ENCODE results near the gene LTBP1. TPM values are rescaled to one million over a fixed set of nuclear protein-coding genes. Genes with fewer than 3 reads are reported as not detected.
A peak's percentile ranks its signal among the peaks of the same experiment; 100 is the strongest.

LTBP1 gene
- total and polyA plus RNA-seq, 11 donors: 23.5 to 150 (median 102) TPM

GRCh38 chr2:33093283-33093993, 146.7 kb downstream of the LTBP1 start:
- DNase-seq (no peak), ATAC-seq (no peak)
- TF ChIP-seq CTCF (IDR thresholded peaks at IDR 0.05): no peak
- TF ChIP-seq POLR2A (IDR thresholded peaks at IDR 0.05): no peak
- Histone ChIP-seq H3K27ac (peak overlapping the region in 3 of 12 donors; percentile 3 to 15 (median 14)), H3K27me3 (no peaks in the 10 kb centered on the region), H3K4me1 (peaks cover 0 to 30% (median 9%) of the 10 kb centered on the region in 12 donors), H3K36me3 (no peaks in the 10 kb centered on the region), H3K4me3 (no peak overlapping the region), H3K9me3 (peaks cover 0 to 13% (median 0%) of the 10 kb centered on the region in 12 donors)
- WGBS, 4 donors: 81 to 86% (median 84%) methylated on average over 6 of the region's 6 CpGs
- intact Hi-C loops (cut with DNase I): loop anchor here in 1 of 10 donors (5.0 kb wide), 1 partner anchor 321 kb away; no protein-coding TSS in a partner anchor

- H3K27ac ChIP-seq: no peak overlapping the region
- peaks cover 0 to 30% (median 9%) of the 10 kb centered on the region in 12 donors for H3K4me1 ChIP-seq
- ATAC-seq: peak in 1 of 4 donors; percentile 10
- H3K4me3 ChIP-seq: no peak overlapping the region
- H3K9me3 ChIP-seq: peaks cover 0 to 13% (median 0%) of the 10 kb centered on the region in 12 donors
- TF ChIP-seq POLR2A (IDR thresholded peaks at IDR 0.05): no peak
- no peak for TF ChIP-seq CTCF (IDR thresholded peaks at IDR 0.05)
- WGBS, 4 donors: 28 to 41% (median 35%) methylated on average over 1 of the region's 1 CpG
- intact Hi-C loops (cut with DNase I): loop anchor here in 1 of 10 donors (5.0 kb wide), 1 partner anchor 322 kb away; no protein-coding TSS in a partner anchor
- no peak for DNase-seq
- no peaks in the 10 kb centered on the region for H3K36me3 ChIP-seq
- no peaks in the 10 kb centered on the region for H3K27me3 ChIP-seq
Measured at GRCh38 chr2:33094303-33094702, 147.6 kb downstream of the LTBP1 start.

DNA sequence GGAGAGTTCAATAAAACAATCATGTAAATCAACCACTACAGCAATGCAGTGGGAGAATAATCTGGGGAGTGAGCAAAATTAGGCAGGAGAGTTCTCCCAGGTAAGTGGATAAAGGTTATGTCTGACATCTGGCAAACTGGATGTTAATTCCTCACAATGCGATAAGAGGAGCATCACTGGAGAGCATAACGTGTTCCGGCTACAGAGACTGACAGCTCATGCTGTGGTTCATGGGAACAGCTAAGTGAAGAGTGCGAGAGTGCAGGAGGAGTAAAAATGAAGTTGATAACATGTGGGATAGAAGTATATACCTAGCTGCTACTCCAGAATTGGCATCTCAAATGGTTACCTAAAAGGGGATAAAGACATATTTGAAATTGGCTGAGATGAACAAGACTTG, 153.2 kb downstream of the LTBP1 start:
- DNase-seq (no peak), ATAC-seq (peak in 3 of 4 donors; percentile 32 to 54 (median 37))
- WGBS, 4 donors: 51 to 71% (median 60%) methylated on average over 4 of the region's 4 CpGs
- TF ChIP-seq CTCF (IDR thresholded peaks at IDR 0.05): no peak
- no peak for TF ChIP-seq POLR2A (IDR thresholded peaks at IDR 0.05)
- Histone ChIP-seq H3K27ac (no peak overlapping the region), H3K4me1 (peaks cover 0 to 46% (median 19%) of the 10 kb centered on the region in 12 donors), H3K27me3 (no peaks in the 10 kb centered on the region), H3K4me3 (no peak overlapping the region), H3K36me3 (no peaks in the 10 kb centered on the region), H3K9me3 (peaks cover 0 to 12% (median 0%) of the 10 kb centered on the region in 12 donors)
- intact Hi-C loops (cut with DNase I): no loop called here

DNA sequence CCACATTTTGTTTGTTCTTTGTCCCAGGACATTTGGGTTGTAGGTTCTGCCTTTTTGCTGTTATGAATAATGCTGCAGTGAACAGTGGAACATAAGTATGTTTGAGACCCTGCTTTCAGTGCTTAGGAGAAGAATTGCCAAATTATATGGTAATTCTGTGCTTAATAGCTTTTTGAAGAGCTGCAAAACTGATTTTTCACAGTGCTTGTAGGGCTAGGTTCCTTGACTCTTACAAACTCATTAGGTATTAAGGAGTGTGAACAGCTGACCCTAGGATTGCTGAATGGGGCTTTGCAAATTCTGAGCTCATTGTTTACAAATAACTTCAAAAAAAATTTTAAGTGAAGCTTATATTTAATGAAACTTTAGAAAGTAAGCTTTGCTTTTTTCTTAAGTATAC, 154.2 kb downstream of the LTBP1 start:
- H3K27ac ChIP-seq: no peak overlapping the region
- ATAC-seq (no peak), DNase-seq (no peak)
- no peak for TF ChIP-seq CTCF (IDR thresholded peaks at IDR 0.05)
- TF ChIP-seq POLR2A (IDR thresholded peaks at IDR 0.05): no peak
- no peaks in the 10 kb centered on the region for H3K27me3 ChIP-seq
- peaks cover 0 to 3% (median 0%) of the 10 kb centered on the region in 12 donors for H3K9me3 ChIP-seq
- intact Hi-C loops (cut with DNase I): no loop called here
- H3K36me3 ChIP-seq: no peaks in the 10 kb centered on the region
- no peak overlapping the region for H3K4me3 ChIP-seq
- peaks cover 0 to 47% (median 19%) of the 10 kb centered on the region in 12 donors for H3K4me1 ChIP-seq
